Muscle of arm (tissue), 12 donors: ENCODE results near the gene TGM2. TPM values are rescaled to one million over a fixed set of nuclear protein-coding genes. Genes with fewer than 3 reads are reported as not detected.

ENCODE experiments used
- DNase-seq: peaks from one replicate; pipeline ENCODE4 v3.0.0-alpha.2; 2013
- polyA plus RNA-seq, 12 donors: library from polyadenylated mRNA; unstranded; fragments of 120-200 nt; gene quantifications; one replicate each; pipeline ENCODE4 v1.2.1, GENCODE V29; 2013; ENCODE audit not compliant: insufficient read length in 12 of 12

The TGM2 gene
- polyA plus RNA-seq, 12 donors = 9.5 to 71.6 (median 12.8) TPM; not detected in 1

GRCh38 chr20:38133680-38134426 is 31.2 kb downstream of the TGM2 start:
- no peak for DNase-seq

- no peak for DNase-seq
Measured at GRCh38 chr20:38132910-38133501, 32.1 kb downstream of the TGM2 start.

DNA sequence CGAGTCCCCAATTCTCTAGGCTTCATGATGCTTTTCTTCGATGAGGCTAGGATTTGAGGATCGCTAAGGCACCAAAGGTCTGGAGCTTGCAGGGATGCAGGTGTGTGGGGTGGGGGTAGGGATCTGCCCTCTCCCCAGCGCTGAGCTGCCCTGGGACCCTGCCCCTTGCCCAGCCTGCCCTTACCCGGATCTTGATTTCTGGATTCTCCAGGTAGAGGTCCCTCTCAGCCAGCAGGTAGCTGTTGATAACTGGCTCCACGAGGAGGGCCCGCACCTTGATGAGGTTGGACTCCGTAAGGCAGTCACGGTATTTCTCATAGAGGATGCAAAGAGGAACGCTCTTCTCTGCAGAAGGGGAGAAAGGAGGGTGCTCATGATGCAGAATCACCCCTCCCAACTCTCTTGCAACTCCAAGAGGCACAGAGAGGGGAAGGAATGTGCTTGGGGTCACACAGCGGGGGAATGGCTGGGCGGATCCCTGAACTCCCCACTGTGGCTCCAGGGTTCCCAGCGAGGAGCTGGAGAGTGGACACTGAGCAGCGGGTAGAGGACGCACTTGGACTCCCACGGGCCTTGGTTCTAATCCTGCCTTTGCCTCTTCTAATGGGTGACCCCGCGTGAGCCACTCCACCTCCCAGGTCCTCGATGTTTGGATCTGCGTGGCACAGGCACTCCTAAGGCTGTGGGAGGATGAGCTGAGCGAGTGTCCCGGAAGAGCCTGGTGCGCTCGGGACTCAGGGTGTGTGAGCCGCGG is 32.7 kb downstream of the TGM2 start:
- DNase-seq = no peak

GRCh38 chr20:38131588-38132121 is 33.4 kb downstream of the TGM2 start:
- DNase-seq = no peak

DNA sequence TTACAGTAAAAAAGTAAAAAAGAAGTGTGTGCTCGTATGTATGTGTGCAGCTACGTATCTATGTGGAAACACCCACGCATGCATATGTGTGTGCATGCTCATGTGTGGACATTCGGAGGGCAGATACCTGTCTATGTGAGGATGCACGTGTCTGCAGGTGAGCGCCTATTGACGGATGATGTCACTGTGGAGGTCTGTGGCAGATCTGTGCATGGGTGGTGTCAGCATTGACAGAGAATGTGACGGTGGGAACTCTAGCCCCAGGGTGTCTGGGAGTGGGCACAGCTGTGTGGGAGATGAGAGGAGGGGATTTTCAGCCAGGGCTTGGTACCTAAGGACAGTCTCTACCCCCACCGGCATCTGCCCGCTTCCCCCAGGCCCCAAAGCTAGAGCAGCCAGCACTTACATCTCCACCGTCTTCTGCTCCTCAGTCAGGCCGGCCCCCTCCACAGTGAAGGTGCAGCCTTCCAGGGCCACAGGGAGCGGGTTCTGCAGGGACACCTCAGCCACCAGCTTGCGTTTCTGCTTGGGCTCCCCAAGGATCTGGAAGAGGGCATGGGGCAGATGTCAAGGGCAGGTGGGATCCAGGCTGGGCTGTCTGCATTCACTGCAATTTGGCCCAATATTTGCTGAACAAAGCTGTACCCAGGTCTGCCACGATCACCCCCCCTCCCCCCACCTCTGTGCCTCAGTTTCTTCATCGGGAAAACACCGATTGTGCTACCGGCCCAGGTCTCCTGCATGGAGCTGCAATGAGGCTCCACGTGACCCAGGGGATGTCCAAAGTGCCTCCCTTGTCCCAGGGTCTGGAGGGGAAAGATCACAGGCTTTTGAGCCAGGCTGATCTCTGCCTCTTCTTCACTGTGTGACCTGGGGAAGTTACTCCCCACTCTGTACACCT is 34.1 kb downstream of the TGM2 start:
- no peak for DNase-seq

DNA sequence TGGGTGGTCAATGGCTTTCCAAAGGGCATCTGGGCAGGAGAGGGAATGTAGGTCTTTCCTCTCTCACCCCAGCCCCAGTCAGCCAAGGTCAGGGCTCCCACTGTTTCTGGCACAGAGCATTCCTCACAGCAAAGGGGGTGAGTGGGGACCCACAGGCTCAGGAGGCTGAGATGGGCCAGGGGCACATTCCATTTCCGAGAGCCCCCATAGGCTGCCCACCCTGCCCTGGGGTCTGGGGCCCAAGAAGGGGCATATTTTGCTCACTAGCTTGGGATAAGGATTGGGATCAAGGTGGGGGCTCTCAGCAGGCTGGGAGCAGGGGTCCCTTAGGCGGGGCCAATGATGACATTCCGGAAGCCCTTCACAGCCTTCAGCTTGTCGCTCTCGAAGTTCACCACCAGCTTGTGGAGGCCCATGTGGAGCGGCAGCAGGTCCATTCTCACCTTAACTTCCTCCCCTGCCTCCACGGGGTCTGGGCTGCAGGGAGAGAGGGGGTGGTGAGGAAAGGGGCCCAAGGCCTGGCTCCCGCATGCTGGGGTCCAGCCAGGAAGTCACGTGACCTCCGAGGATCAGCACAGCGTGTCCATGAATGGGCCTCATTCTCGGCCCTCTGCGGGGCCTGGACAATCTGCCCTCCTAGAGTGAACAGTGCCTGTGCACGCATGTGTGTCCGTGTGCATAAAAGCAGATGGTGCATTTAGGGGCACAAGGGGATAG is 35.0 kb downstream of the TGM2 start:
- no peak for DNase-seq

- DNase-seq = no peak
Measured at GRCh38 chr20:38129248-38129865, 35.7 kb downstream of the TGM2 start.

DNA sequence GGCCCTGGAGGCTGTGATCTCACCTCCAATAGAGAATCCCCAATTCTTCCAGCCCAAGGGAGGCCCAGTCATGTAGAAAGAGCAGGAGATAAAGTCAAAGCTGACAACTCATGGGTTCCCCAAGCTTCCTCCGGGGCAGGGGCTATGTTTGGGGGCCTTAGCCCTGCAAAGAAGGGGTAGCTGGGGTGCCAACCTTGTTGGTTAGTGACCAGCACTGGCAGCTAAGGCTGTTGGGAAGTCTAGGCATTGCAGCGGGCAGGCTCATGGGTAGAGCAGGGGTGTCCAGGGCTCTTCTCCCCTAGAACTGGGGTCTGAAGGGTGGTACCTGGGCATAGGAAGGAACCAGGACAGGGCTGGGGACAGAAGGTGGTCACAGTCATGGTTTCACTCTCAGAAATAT is 36.4 kb downstream of the TGM2 start:
- DNase-seq = no peak

DNA sequence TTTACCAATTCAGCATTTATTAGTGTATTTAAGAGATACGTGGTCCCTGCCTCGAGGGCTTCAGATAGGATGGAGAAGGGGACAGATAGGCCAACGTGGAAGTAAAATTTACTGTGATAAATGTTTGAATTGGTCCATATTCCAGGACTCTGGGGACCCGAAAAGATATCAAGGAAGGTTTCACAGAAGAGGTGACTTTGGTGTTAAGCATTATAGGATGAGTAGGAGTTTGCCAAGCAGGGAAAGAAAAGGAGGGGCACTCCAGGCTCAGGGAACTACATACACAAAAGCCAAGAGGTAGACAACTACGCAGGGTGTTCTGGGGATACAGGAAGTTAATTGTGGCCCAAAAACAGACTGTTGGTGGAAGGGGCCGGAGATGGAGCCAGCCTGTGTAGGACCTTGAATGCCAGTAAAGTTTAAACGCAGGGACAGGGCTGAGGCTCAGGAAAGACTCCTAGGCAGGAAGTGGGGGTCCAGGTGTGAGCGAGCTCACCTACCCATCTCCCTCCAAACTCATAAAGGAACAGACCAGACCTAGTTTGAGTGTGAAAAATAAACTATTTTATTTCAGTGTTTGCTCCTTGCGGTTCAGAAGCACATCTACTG is 37.0 kb downstream of the TGM2 start:
- DNase-seq = no peak

- no peak for DNase-seq
Measured at GRCh38 chr20:38126932-38127621, 38.0 kb downstream of the TGM2 start.

DNA sequence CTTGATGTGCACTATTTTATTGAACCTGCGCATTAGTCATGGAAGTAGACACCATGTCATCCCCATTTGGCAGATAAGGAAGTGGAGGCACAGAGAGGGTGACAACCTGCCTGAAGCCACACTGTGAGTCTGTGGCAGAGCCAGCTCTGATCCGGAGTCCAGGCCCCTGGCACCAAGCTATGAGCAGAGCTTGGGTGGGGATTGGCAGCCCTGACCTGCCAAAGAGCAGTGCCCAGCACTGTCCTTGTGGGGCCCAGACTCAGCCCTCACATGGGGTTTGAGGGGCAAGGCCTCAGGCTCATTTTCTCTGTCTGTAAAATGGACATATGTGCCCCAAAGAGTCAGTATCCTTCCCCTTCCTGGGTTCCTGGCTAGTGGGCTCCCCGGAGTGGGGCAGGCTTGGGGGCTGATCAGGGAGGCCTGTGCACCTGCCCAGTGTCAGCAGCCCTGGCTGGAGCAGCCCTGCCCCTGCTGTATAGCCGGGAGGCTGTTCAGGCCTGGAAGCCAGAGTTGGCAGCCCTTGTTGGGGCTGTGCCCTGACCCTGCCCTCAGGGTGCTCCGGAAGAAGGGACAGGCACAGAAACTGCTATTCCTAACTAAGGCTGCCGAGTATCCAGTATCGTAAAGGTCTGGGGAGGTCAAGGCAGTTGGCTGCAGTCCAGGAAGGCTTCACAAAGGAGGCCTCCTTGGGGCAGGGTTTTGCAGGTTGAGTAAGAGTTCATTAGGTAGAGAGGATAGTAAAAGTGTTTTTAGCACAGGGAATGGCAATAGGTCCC is 38.7 kb downstream of the TGM2 start:
- DNase-seq = no peak

DNA sequence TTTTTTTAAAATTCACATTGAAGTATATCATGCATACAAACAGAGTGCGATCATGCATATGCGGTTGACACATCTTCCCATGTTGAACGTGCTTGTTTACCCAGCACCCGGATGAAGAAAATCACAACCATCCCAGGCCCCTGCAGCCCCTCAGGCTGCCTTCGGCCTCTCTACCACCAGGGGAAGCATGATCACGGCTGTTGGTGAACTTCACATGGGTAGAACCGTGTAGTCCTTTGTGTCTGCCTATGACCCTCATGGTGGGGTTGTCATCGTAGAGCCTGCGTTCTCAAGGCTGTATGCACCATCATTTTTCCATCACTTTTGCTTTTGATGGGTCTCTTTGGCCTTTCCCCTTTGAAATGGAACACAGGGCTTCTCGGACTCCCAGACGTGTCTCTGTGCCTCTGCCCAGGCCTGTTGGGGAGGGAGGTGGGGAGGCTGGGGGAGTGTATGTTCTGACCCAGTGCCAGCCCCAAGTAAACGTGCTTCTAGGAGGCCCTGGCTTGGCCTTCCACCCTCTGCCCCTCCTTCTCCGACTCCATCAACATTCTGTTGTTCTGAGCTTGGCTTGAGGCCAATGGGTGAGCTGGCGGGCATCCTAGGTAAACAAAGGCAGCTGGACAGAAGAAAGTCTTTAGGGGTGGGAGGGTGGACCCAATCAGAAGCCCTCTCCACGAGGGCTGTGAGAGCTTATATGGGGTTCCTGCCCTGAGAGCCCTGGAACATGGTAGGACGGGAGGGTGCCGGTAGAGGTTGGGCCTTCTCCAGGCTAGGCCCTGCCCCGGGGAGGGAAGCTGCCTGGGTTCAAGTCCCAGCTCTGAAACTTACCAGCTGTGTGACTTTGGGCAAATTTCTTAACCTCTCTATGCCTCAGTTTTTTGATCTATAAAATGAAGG is 39.7 kb downstream of the TGM2 start:
- DNase-seq = no peak

DNA sequence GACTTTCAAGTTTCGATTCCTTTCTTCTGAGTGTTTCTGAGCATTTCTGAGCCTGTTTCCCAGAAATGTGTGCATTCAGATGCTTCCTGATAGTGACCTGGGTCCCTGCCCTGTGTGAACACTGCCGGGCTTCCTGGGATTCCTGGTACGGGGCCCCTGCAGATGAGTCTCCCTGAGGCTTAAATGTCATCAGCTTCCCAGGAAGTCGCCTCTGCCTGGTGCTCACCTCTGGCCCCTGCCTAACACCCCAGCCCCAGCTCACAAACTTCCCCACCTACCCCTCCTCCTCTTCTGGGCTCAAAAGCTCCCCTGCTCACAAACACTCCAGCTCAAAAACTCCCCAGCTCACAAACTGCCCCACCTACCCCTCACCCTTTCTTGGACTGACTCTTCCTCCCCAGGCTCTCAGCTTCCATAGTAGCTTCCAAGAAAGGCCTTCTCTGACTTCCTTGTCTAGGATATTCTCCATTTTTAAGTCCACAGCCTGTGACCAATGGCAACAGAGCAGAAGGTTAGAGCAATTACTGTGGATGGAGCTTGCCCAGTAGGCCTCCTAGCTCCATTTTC is 42.0 kb downstream of the TGM2 start:
- DNase-seq = no peak

GRCh38 chr20:38121741-38122140 is 43.3 kb downstream of the TGM2 start:
- no peak for DNase-seq

DNA sequence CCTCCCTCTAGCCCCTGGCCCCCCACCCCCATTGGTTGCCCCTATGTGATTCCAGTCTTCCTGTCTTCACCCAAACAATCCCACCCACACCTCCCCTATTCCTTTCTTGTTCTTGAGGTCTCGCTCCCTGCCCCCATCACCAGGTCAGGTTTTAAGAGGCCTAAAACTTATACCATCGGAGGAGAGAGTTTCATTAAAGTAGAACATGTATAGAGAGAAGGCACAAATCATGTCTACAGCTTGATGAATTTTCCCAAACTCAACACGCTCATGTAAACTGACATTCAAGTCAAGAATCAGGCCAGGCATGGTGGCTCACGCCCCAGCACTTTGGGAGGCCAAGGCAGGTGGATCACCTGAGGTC is 44.5 kb downstream of the TGM2 start:
- no peak for DNase-seq

GRCh38 chr20:38119446-38119845 is 45.6 kb downstream of the TGM2 start:
- DNase-seq = no peak

GRCh38 chr20:38117635-38118034 is 47.4 kb downstream of the TGM2 start:
- DNase-seq = no peak
